ENCODE data around the gene PACS1.

- TF ChIP-seq CTCF (IDR thresholded peaks at IDR 0.05; ENCODE audit: insufficient read depth, low read depth, low read length) (no peak), EZH2 (IDR thresholded peaks at IDR 0.05; ENCODE audit: insufficient read depth, low read length) (no peak)
These were observed 160.9 kb downstream of the PACS1 start for GRCh38 chr11:66230978-66231377.

Data from astrocyte (in vitro differentiated cells and primary cell).